ENCODE results near the gene WDPCP.

DNA sequence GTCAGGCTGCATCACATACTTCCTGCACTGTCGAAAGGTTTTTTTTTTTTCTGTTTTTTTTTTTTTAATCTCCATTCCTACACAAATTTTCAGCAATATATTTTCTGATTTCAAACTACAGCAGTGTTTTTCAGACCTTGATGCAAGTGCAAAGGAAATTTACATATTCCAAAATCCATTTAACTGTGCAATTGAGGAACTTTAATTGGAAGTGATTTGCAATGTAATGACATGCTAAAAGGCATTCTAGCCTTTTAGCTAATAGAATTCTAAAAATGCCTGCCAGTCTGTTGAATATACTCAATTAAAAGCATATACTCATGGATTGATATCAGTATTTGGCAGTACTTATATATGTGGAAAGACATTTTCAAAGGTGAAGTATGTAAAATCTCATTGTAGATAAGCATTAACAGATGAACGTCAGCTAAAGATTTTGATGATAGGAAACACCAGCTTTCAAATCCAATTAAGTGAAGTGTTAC is 327.1 kb downstream of the WDPCP start:
- TF ChIP-seq, protein P1, sequence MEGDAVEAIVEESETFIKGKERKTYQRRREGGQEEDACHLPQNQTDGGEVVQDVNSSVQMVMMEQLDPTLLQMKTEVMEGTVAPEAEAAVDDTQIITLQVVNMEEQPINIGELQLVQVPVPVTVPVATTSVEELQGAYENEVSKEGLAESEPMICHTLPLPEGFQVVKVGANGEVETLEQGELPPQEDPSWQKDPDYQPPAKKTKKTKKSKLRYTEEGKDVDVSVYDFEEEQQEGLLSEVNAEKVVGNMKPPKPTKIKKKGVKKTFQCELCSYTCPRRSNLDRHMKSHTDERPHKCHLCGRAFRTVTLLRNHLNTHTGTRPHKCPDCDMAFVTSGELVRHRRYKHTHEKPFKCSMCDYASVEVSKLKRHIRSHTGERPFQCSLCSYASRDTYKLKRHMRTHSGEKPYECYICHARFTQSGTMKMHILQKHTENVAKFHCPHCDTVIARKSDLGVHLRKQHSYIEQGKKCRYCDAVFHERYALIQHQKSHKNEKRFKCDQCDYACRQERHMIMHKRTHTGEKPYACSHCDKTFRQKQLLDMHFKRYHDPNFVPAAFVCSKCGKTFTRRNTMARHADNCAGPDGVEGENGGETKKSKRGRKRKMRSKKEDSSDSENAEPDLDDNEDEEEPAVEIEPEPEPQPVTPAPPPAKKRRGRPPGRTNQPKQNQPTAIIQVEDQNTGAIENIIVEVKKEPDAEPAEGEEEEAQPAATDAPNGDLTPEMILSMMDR (IDR thresholded peaks at IDR 0.05) = no peak
- TF ChIP-seq POLR2A (IDR thresholded peaks at IDR 0.05) = no peak
